ENCODE measurements around the gene C2orf42. TPM values are rescaled to one million over a fixed set of nuclear protein-coding genes. Genes with fewer than 3 reads are reported as not detected.

The C2orf42 gene
- total and polyA plus RNA-seq, 10 of the 15 experiments (the other 5 are each of a cell fraction or from before 2014, with no cell fraction given), result 5.5 to 19.8 (median 11.5) TPM

DNA sequence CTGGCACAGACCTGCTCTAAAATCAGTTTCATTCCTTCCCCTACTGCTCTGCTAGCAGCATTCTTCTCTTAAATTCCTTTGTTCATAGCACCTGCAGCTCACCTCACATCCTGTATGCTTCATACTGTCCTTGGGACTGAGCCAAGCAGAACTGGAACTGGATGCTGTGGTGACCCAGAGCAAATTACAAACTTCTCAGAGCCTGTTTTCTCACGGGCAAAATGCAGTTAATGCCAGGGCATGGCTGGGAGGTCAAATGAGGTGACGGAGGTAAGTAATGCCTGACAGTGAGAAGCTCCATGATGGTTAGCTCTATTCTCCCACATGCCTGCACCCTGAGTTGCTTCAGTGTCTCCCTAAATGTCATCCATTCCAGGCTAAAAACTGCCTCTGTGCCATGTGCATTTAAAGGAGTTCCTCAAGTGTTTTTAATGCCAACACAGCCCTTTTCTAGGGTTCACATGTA lies 29.7 kb downstream of the C2orf42 start (continued):
- TF ChIP-seq, protein P1, sequence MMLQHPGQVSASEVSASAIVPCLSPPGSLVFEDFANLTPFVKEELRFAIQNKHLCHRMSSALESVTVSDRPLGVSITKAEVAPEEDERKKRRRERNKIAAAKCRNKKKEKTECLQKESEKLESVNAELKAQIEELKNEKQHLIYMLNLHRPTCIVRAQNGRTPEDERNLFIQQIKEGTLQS (IDR thresholded peaks at IDR 0.05; ENCODE audit: borderline replicate concordance, extremely low read depth, low read depth, low read length), result no peak
- TF ChIP-seq HDAC2 (IDR thresholded peaks at IDR 0.05), result no peak
- TF ChIP-seq SMC3 (IDR thresholded peaks at IDR 0.05; ENCODE audit: borderline replicate concordance, low read length), result no peak
- no peak for TF ChIP-seq KDM1A (IDR thresholded peaks at IDR 0.05; ENCODE audit: borderline replicate concordance)
- peak; percentile 85; the same call in 1 of the 2 replicates for TF ChIP-seq PAX5 (IDR thresholded peaks at IDR 0.05; ENCODE audit: borderline replicate concordance, low read depth, low read length)
- peak; percentile 87 for TF ChIP-seq IRF4 (IDR thresholded peaks at IDR 0.05; ENCODE audit: low read depth, low read length)
- TF ChIP-seq, protein P2, sequence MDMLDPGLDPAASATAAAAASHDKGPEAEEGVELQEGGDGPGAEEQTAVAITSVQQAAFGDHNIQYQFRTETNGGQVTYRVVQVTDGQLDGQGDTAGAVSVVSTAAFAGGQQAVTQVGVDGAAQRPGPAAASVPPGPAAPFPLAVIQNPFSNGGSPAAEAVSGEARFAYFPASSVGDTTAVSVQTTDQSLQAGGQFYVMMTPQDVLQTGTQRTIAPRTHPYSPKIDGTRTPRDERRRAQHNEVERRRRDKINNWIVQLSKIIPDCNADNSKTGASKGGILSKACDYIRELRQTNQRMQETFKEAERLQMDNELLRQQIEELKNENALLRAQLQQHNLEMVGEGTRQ (IDR thresholded peaks at IDR 0.05; ENCODE audit: borderline replicate concordance, low read depth, low read length), result no peak
- TF ChIP-seq, protein P3, sequence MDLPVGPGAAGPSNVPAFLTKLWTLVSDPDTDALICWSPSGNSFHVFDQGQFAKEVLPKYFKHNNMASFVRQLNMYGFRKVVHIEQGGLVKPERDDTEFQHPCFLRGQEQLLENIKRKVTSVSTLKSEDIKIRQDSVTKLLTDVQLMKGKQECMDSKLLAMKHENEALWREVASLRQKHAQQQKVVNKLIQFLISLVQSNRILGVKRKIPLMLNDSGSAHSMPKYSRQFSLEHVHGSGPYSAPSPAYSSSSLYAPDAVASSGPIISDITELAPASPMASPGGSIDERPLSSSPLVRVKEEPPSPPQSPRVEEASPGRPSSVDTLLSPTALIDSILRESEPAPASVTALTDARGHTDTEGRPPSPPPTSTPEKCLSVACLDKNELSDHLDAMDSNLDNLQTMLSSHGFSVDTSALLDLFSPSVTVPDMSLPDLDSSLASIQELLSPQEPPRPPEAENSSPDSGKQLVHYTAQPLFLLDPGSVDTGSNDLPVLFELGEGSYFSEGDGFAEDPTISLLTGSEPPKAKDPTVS (IDR thresholded peaks at IDR 0.05; ENCODE audit: low read depth, low read length), result no peak
- no peak for TF ChIP-seq STAT1 (conservative IDR thresholded peaks at IDR 0.05)
- no peak for TF ChIP-seq NFYA (IDR thresholded peaks at IDR 0.05; ENCODE audit: borderline replicate concordance, low read depth, low read length)
- 0 out of 2 replicates have a peak, but pooled peaks have one; percentile 39 for TF ChIP-seq CREB1 (IDR thresholded peaks at IDR 0.05; ENCODE audit: low read depth)
- TF ChIP-seq ZNF217 (IDR thresholded peaks at IDR 0.05), result no peak
- TF ChIP-seq HDGF (IDR thresholded peaks at IDR 0.05), result no peak
- no peak for TF ChIP-seq FOXK2 (IDR thresholded peaks at IDR 0.05)
- no peak for TF ChIP-seq RAD51 (IDR thresholded peaks at IDR 0.05)
- TF ChIP-seq BMI1 (IDR thresholded peaks at IDR 0.05; ENCODE audit: borderline replicate concordance), result peak; percentile 55; the same call in 1 of the 2 replicates
- peak; percentile 96 for TF ChIP-seq TCF3 (IDR thresholded peaks at IDR 0.05; ENCODE audit: borderline replicate concordance, insufficient read depth, low read depth, low read length)
- TF ChIP-seq GATAD2B (conservative IDR thresholded peaks at IDR 0.05; ENCODE audit: low read depth), result peak; percentile 79
- no peak for TF ChIP-seq RELA (IDR thresholded peaks at IDR 0.05; ENCODE audit: borderline replicate concordance, partially characterized antibody)
- TF ChIP-seq KLF5 (IDR thresholded peaks at IDR 0.05; ENCODE audit: partially characterized antibody), result no peak
- TF ChIP-seq, protein P4, sequence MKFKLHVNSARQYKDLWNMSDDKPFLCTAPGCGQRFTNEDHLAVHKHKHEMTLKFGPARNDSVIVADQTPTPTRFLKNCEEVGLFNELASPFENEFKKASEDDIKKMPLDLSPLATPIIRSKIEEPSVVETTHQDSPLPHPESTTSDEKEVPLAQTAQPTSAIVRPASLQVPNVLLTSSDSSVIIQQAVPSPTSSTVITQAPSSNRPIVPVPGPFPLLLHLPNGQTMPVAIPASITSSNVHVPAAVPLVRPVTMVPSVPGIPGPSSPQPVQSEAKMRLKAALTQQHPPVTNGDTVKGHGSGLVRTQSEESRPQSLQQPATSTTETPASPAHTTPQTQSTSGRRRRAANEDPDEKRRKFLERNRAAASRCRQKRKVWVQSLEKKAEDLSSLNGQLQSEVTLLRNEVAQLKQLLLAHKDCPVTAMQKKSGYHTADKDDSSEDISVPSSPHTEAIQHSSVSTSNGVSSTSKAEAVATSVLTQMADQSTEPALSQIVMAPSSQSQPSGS (IDR thresholded peaks at IDR 0.05; ENCODE audit: low read length), result peak; percentile 94
- TF ChIP-seq, protein P5, sequence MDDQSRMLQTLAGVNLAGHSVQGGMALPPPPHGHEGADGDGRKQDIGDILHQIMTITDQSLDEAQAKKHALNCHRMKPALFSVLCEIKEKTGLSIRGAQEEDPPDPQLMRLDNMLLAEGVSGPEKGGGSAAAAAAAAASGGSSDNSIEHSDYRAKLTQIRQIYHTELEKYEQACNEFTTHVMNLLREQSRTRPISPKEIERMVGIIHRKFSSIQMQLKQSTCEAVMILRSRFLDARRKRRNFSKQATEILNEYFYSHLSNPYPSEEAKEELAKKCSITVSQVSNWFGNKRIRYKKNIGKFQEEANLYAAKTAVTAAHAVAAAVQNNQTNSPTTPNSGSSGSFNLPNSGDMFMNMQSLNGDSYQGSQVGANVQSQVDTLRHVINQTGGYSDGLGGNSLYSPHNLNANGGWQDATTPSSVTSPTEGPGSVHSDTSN (IDR thresholded peaks at IDR 0.05; ENCODE audit: insufficient replicate concordance, low read depth, low read length), result no peak
- peak; percentile 95 for TF ChIP-seq NR2F1 (conservative IDR thresholded peaks at IDR 0.05)
- peak; percentile 67; the same call in 1 of the 2 replicates for TF ChIP-seq SMARCA5 (IDR thresholded peaks at IDR 0.05)
- TF ChIP-seq, protein P6, sequence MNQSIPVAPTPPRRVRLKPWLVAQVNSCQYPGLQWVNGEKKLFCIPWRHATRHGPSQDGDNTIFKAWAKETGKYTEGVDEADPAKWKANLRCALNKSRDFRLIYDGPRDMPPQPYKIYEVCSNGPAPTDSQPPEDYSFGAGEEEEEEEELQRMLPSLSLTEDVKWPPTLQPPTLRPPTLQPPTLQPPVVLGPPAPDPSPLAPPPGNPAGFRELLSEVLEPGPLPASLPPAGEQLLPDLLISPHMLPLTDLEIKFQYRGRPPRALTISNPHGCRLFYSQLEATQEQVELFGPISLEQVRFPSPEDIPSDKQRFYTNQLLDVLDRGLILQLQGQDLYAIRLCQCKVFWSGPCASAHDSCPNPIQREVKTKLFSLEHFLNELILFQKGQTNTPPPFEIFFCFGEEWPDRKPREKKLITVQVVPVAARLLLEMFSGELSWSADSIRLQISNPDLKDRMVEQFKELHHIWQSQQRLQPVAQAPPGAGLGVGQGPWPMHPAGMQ (IDR thresholded peaks at IDR 0.05; ENCODE audit: borderline replicate concordance), result no peak
